Kidney (tissue), 14 donors: ENCODE data around the gene FLRT1. TPM values are rescaled to one million over a fixed set of nuclear protein-coding genes. Genes with fewer than 3 reads are reported as not detected.

Experiments used
- DNase-seq, 5 donors: peaks; one replicate each; pipeline ENCODE4 v3.0.0-alpha.2; 2013 to 2020
- FAIRE-seq: peaks from 2 replicates; lab custom pipeline; 2012; peaks lifted over from hg19 to GRCh38; lab: Jason Lieb, UNC
- H3K27ac ChIP-seq, 2 donors: one replicate each; pipeline ENCODE4 v1.7.0; 2013; ENCODE audit warnings: low read depth in 2 of 2, low read length in 2 of 2, inconsistent platforms in 1 of 2
- H3K27me3 ChIP-seq: one replicate; pipeline ENCODE4 v1.7.1; 2013; ENCODE audit warnings: low read length, inconsistent platforms; ENCODE audit not compliant: control insufficient read depth, insufficient read depth
- H3K36me3 ChIP-seq, 3 donors: one replicate each; pipeline versions ENCODE4 v1.7.0 to v1.7.1; 2013; ENCODE audit warnings: low read length in 3 of 3, control low read depth in 1 of 3, inconsistent platforms in 1 of 3; ENCODE audit not compliant: insufficient read depth in 3 of 3, control insufficient read depth in 2 of 3
- H3K4me1 ChIP-seq, 3 donors: one replicate each; pipeline versions ENCODE4 v1.7.0 to v1.7.1; 2013; ENCODE audit warnings: low read length in 3 of 3, inconsistent platforms in 1 of 3, low read depth in 1 of 3; ENCODE audit not compliant: control insufficient read depth in 2 of 3, insufficient read depth in 2 of 3
- H3K4me3 ChIP-seq, 3 donors: one replicate each; pipeline versions ENCODE4 v1.7.0 to v1.8.1; 2013; ENCODE audit warnings: low read length in 3 of 3, control low read depth in 1 of 3, inconsistent platforms in 1 of 3
- H3K9ac ChIP-seq, 3 donors: one replicate each; pipeline versions ENCODE4 v1.7.0 to v1.7.1; 2013; ENCODE audit warnings: low read length in 3 of 3, control low read depth in 1 of 3, inconsistent platforms in 1 of 3
- H3K9me3 ChIP-seq, 3 donors: one replicate each; pipeline versions ENCODE4 v1.7.0 to v1.7.1; 2013; ENCODE audit warnings: low read length in 3 of 3, control low read depth in 1 of 3, inconsistent platforms in 1 of 3; ENCODE audit not compliant: control insufficient read depth in 2 of 3, insufficient read depth in 1 of 3
- intact Hi-C: fragments of 100-400 bp; cut with DNase I; formaldehyde crosslinking; loops from one replicate; pipeline ENCODE4 v1.11.1; 2022
- polyA plus RNA-seq: library from polyadenylated mRNA; stranded (reverse); fragments of 350-450 nt; fragmentation: Illumina TruSeq; extraction: RNeasy Lipid Tissue Mini Kit (QIAGEN cat#74804); gene quantifications from one replicate; pipeline ENCODE4 v1.2.3, GENCODE V29; 2014; ENCODE audit warnings: low read depth, low replicate concordance; ENCODE audit not compliant: insufficient read depth
- total RNA-seq: library from RNA; stranded (reverse); fragmentation: NEBNext Ultra II Directional; extraction: Animal tissue kit (Norgen Biotek cat#: 25700); gene quantifications from one replicate; pipeline ENCODE4 v1.2.1, GENCODE V29; 2021
- TF ChIP-seq, protein P1 (sequence below): IDR thresholded peaks from 3 replicates; pipeline ENCODE4 v1.5.1; 2012; ENCODE audit warnings: mild to moderate bottlenecking, moderate library complexity, borderline replicate concordance; ENCODE audit not compliant: insufficient read depth; ENCODE audit errors: extremely low read depth
- donor health status: control.
- donor health status: control.
- donor health status: control.
- donor health status: control.
- donor health status: control.
- donor health status: DM: yes; HTN: yes; CAD: no.
- donor health status: Normal renal cell carcinoma (clear cell type).

FLRT1 gene
- total and polyA plus RNA-seq, 2 donors from 2014 or later = 0.66 to 1.5 TPM

DNA sequence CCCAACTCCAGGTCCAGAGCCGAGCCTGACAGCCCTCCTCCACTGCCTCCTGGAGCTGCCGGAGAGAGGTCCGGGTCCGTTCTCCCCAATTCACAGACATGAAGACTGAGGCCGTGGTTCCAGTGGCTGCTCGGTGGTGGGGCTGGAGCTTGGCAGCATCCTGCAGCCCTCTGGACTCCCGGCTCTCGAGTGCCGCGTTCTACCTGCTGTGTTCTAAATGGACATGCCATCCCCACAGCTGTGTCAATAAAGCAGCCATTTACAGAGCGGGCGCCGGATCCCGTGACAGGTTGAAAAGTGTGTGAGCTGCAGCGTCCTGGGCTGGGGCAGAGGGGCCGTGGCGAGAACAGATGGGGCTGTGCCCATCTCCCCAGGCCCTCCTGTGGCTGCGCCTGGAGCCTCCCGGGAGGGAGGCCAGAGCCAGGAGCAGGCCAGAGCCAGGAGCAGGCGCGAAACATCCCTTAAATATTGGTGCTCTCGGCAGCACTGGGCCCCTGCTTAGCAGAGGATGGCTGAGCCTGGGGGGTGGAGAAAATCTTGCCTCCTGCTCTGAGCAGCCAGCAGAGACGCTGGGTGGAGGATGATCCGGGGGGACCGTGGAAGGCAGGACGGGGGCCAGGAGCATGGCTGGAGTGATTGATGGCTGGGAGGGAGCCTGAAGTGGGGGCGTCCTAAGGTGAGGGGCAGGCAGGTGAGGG lies 46.2 kb downstream of the FLRT1 start:
- TF ChIP-seq, protein P1, sequence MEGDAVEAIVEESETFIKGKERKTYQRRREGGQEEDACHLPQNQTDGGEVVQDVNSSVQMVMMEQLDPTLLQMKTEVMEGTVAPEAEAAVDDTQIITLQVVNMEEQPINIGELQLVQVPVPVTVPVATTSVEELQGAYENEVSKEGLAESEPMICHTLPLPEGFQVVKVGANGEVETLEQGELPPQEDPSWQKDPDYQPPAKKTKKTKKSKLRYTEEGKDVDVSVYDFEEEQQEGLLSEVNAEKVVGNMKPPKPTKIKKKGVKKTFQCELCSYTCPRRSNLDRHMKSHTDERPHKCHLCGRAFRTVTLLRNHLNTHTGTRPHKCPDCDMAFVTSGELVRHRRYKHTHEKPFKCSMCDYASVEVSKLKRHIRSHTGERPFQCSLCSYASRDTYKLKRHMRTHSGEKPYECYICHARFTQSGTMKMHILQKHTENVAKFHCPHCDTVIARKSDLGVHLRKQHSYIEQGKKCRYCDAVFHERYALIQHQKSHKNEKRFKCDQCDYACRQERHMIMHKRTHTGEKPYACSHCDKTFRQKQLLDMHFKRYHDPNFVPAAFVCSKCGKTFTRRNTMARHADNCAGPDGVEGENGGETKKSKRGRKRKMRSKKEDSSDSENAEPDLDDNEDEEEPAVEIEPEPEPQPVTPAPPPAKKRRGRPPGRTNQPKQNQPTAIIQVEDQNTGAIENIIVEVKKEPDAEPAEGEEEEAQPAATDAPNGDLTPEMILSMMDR = no peak
- FAIRE-seq (no peak), DNase-seq (peak in 4 of 5 donors; percentile 69 to 80 (median 70))
- Histone ChIP-seq H3K4me1 (peaks cover 0 to 23% (median 22%) of the 10 kb centered on the region in 3 donors), H3K27me3 (no peaks in the 10 kb centered on the region), H3K9me3 (no peaks in the 10 kb centered on the region), H3K4me3 (no peak overlapping the region), H3K27ac (no peak overlapping the region), H3K36me3 (no peaks in the 10 kb centered on the region), H3K9ac (no peak overlapping the region)
- intact Hi-C loops = no loop called here

DNA sequence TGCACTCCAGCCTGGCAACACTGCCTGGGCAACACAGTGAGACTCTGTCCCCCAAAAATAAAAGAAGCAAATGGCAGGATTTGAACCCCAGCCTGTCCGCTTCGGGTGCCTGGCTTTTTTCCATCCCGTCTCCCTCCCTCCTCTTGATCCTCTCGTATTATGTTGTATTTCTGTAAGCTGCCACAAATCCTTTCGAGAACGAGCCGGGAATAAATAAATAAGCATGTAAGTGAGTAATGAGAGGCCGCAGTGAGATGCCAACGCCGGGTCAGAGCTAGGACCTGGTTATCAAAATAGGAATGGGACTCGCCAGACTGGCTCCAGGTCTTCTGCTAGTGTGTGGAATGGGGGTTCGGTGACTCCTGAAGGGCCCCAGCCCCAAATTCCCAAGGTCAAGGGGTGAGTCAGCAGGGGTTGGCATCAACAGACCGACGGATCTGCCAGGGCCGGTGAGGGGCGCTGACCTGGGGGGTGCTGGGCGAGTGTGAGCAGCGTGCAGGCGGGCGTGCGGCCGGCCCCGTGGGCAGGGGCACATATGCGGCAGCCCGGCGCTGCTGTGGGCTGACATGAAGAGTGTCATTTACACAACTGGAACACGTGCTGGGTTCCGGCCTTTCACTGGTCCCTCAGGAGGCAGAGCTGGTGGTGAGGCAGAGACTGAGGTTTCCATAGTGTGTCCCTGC lies 47.8 kb downstream of the FLRT1 start:
- Histone ChIP-seq H3K27ac (no peak overlapping the region), H3K9ac (no peak overlapping the region), H3K4me1 (peaks cover 0 to 32% (median 24%) of the 10 kb centered on the region in 3 donors), H3K4me3 (no peak overlapping the region), H3K27me3 (no peaks in the 10 kb centered on the region), H3K9me3 (no peaks in the 10 kb centered on the region), H3K36me3 (no peaks in the 10 kb centered on the region)
- TF ChIP-seq, protein P1 = no peak
- no peak for FAIRE-seq
- DNase-seq = no peak
- intact Hi-C loops = no loop called here

DNA sequence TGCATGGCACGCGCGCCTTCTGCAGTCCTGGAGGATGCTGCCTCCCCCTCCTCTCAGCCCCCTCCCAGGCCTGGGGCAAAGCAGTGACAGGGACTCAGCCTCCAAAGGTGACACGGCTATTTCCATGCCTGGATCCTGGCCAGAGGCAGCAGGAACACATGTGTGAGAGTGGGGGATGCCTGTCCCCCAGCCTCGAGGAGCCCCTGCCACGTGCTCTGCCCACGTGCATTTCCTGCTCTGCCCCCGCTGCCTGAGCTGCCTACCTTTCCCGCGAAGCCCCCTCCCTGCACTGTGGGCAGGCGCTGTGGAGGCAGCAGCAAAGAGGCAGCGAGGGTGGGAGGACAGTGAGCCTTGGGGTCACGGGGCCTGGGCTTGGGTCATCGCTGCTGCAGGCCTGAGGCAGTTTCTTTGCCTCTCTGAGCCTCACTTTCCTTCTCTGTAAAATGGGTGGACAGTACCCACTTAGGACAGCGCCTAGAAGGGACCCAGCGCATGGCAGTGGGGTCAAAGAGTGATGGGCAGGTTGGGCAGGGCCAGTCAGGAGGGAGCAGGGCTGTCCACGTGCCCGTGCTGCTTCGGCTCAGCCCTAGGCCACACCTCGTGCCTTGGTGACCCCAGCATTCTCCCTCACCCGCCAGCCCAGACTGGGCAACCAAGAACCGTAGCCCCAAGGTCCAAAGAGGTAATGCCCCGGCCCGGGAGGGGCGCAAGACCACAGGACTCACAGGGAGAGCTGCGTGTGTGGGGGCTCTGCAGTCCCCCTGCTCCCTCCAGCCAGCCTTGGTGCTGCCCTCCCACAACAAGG lies 48.6 kb downstream of the FLRT1 start:
- peak overlapping the region in 1 of 2 donors; percentile 67 for H3K27ac ChIP-seq
- intact Hi-C loops = no loop called here
- H3K4me1 ChIP-seq = peaks cover 0 to 36% (median 29%) of the 10 kb centered on the region in 3 donors
- no peaks in the 10 kb centered on the region for H3K36me3 ChIP-seq
- TF ChIP-seq, protein P1 = no peak
- peak in 1 of 5 donors; percentile 55 for DNase-seq
- peak overlapping the region in 1 of 3 donors; percentile 51 for H3K9ac ChIP-seq
- no peaks in the 10 kb centered on the region for H3K27me3 ChIP-seq
- no peaks in the 10 kb centered on the region for H3K9me3 ChIP-seq
- H3K4me3 ChIP-seq = no peak overlapping the region
- FAIRE-seq = no peak
